ENCODE measurements around the gene ARHGAP42.

The ARHGAP42 gene

DNA sequence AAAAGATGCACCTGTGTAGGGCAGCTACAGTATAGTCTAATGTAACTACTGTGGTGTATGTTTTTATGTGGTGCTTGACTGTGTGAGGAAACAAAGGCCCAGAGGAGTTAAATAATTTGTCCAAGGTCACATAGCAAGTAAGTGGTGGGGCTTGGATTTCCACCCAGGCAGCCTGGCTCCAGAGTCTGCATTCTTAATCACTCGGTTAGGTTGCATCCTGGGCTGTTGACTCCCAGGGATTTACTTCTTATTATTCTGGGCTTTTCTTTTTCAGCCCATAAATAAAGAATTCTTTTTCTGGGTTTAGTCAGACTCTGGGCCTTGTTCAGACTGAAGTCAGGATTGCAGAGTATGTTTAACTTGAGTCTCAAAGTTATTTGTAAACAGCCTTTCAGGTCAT lies 82.1 kb downstream of the ARHGAP42 start:
- DNase-seq = no peak

DNA sequence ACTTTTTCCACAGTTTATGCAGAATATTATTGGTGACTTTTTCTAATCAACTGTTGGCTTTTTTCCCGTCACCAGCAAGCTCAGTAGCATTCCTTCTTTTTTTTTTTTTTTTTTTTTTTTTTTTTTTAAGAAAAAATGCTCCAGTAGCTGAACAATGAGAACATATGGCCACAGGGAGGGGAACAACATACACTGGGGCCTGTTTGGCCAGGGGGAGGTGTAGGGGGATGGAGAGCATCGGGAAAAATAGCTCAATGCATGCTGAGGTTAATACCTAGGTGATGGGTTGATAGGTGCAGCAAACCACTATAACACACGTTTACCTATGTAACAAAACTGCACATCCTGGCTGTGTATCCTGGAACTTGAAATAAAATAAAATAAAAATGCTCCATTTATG lies 82.5 kb downstream of the ARHGAP42 start:
- no peak for DNase-seq

DNA sequence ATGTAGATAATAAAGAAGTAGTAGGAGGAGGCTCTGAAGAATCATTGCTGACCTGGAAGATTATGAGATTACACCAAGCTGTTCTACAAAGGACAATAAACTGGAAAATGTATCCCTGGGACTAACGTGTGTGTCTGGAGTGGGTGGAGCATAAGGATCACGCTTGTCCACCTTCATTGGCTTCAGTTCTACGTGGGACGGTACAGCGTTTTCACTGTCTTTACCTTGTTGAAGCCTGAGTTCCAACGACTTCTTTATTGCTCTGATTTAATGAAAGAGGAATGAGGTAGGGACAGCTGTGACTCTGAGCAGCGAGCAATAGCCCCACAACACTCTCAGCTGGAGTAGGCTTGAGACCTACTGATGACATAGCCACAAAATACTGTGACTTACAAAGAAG lies 87.0 kb downstream of the ARHGAP42 start:
- no peak for DNase-seq

GRCh38 chr11:100774859-100775258 lies 87.8 kb downstream of the ARHGAP42 start:
- no peak for DNase-seq

- DNase-seq = no peak
These were observed 89.3 kb downstream of the ARHGAP42 start for GRCh38 chr11:100776212-100776896.

- no peak for DNase-seq
These were observed 90.0 kb downstream of the ARHGAP42 start for GRCh38 chr11:100777103-100777502.

- no peak for DNase-seq
These were observed 90.6 kb downstream of the ARHGAP42 start for GRCh38 chr11:100777736-100778135.

GRCh38 chr11:100778166-100778785 lies 91.2 kb downstream of the ARHGAP42 start:
- DNase-seq = no peak

DNA sequence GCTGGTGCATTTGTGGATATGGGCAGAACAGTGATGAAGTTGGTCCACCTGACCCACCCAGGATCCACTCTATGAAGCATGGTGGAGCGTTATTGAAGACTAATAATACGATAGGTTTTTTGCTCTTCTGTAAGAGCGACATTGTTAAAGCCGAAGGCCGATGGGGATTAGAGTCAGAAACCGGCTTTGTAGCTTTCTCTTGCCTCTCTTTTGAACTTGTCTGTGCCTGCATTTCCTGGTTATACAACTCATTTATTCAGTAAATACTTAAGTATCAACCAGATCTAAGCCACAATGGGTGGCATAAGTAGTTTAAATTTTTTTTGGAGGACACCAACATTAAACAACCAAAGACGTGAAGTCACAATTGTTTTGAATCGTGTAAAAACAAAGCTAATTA lies 93.4 kb downstream of the ARHGAP42 start:
- DNase-seq = no peak

- no peak for DNase-seq
These were observed 98.3 kb downstream of the ARHGAP42 start for GRCh38 chr11:100785148-100785983.

DNA sequence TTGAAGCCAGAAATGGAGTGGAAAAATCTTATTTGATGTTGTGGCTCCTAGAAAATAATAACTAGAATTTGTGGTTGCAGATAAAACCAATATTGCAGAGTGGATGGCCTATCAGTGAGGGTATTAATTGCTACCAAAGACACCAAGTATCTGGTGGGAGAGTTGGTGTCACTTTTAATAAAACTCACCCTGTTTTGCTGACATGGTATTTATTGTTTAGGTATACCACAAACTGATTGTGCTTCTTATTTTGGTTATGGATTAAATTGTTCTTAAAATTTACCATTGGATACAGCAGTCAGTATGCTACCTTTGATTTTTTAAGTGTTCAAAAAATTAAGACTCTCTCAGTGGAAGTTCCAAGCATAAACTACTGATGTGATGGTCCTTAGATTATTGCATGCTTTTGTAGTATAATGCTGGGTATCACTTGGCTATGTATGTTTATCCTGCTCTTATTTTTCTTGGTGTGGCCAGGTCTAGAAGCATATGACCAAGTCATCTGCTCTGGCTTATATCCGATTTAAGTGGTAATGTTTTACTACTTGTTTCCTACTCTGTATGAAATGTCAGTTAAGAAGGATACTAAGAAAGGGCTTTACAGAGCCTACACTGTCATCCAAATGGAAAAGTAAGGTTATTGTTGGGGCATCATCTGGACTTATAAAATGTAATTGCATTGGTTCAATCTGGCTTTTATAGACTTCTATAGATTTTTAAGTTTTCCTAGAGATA lies 101.6 kb downstream of the ARHGAP42 start:
- DNase-seq = no peak

DNA sequence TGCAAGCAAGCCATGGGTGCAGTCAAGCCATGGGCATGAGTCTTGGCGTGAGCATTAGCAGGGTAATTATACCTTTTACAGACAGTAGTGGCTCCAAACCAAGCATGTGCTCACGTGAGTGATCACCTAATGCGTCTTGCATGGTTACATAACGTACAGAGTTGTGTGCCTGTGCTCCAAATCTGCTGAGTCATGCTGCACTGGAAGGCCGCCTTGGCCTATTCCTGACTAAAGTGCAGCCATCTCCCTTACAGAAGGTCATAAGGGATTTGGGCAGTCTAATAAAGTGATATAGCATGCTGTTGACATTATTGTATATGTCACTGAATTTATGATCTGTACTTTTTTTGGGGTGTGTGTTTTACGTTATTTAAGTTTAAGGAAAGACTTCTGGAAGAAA lies 102.4 kb downstream of the ARHGAP42 start:
- no peak for DNase-seq

- no peak for DNase-seq
These were observed 103.0 kb downstream of the ARHGAP42 start for GRCh38 chr11:100790073-100790472.

- no peak for DNase-seq
These were observed 104.0 kb downstream of the ARHGAP42 start for GRCh38 chr11:100791103-100791502.

GRCh38 chr11:100791860-100792259 lies 104.8 kb downstream of the ARHGAP42 start:
- no peak for DNase-seq

- DNase-seq = no peak
These were observed 106.4 kb downstream of the ARHGAP42 start for GRCh38 chr11:100793525-100793924.

- no peak for DNase-seq
These were observed 107.4 kb downstream of the ARHGAP42 start for GRCh38 chr11:100794446-100794845.

GRCh38 chr11:100799445-100799844 lies 112.4 kb downstream of the ARHGAP42 start:
- DNase-seq = no peak

- DNase-seq = no peak
These were observed 113.1 kb downstream of the ARHGAP42 start for GRCh38 chr11:100800202-100800601.

GRCh38 chr11:100801225-100801999 lies 114.3 kb downstream of the ARHGAP42 start:
- DNase-seq = no peak

DNA sequence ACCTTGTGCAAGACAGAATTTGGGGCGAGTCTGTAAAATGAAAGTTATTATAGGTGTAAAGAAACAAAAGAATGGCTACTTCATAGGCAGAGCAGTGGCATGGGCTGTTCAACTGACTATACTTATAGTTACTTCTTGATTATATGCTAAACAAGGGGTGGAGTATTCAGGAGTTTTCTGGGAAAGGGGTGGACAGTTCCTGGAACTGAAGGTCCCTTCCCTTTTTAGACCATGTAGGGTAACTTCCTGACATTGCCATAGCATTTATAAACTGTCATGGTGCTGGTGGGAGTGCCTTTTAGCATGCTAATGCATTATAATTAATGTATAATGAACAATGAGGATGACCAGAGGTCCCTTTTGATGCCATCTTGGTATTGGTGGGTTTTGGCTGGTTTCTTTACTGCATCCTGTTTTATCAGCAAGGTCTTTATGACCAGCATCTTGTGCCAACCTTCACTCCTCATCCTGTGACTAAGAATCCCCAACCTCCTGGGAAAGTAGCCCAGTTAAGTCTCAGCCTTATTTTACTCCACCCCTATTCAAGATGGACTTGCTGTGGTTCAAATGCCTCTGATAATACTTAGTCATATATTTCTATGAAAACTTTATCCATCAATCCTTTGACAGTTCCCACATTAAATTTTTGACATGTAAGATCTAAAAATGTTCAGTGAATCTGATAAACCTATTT lies 118.6 kb downstream of the ARHGAP42 start:
- DNase-seq = no peak

GRCh38 chr11:100806296-100806695 lies 119.2 kb downstream of the ARHGAP42 start:
- DNase-seq = no peak
